Sigmoid colon (tissue), 7 donors: ENCODE results near the gene KASH5. TPM values are rescaled to one million over a fixed set of nuclear protein-coding genes. Genes with fewer than 3 reads are reported as not detected.

Experiments
- DNase-seq: peaks from one replicate; pipeline ENCODE4 v3.0.0-alpha.2; 2019
- H3K27ac ChIP-seq, 4 donors: fragments of 200-600 bp; sonication (generic); one replicate each; pipeline ENCODE4 v1.5.1; 2016 to 2019; ENCODE audit warnings: mild to moderate bottlenecking in 1 of 4
- H3K27me3 ChIP-seq, 3 donors: fragments of 200-600 bp; sonication (generic); one replicate each; pipeline ENCODE4 v1.5.1; 2019; ENCODE audit warnings: mild to moderate bottlenecking in 1 of 3
- H3K36me3 ChIP-seq, 4 donors: fragments of 200-600 bp; sonication (generic); one replicate each; pipeline ENCODE4 v1.5.1; 2016 to 2019
- H3K4me1 ChIP-seq, 4 donors: fragments of 200-600 bp; sonication (generic); one replicate each; pipeline ENCODE4 v1.5.1; 2017 to 2019
- H3K4me3 ChIP-seq, 4 donors: fragments of 200-600 bp; sonication (generic); one replicate each; pipeline ENCODE4 v1.5.1; 2017 to 2019; ENCODE audit warnings: mild to moderate bottlenecking in 2 of 4, moderate library complexity in 1 of 4
- H3K9me3 ChIP-seq, 4 donors: fragments of 200-600 bp in 3 of 4; sonication (generic) in 3 of 4; one replicate each; pipeline versions ENCODE4 v1.5.1 to v1.6.1; 2013 to 2019
- CTCF ChIP-seq, 4 experiments: fragments of 450-650 bp in 3 of 4; fragments of 200-600 bp in 1 of 4; IDR thresholded peaks; one replicate each; pipeline ENCODE4 v1.5.1; 2016 to 2019; ENCODE audit warnings: antibody characterized with exemption in 4 of 4, mild to moderate bottlenecking in 3 of 4, moderate library complexity in 2 of 4
- EP300 ChIP-seq, 4 donors: sonication (generic); formaldehyde crosslinking; IDR thresholded peaks; one replicate each; pipeline ENCODE4 v1.6.1; 2017; ENCODE audit warnings: antibody characterized with exemption in 4 of 4
- POLR2A ChIP-seq, 2 donors: fragments of 450-650 bp; IDR thresholded peaks; one replicate each; pipeline ENCODE4 v1.6.1; 2016; ENCODE audit warnings: antibody characterized with exemption in 2 of 2, mild to moderate bottlenecking in 2 of 2, moderate library complexity in 2 of 2
- POLR2AphosphoS5 ChIP-seq, 4 donors: sonication (generic); formaldehyde crosslinking; IDR thresholded peaks; one replicate each; pipeline ENCODE4 v1.6.1; 2017; ENCODE audit warnings: antibody characterized with exemption in 4 of 4
- whole genome bisulfite sequencing, 2 donors: extraction: QIAGEN DNeasy Blood & Tissue Kit; methylation state at CpG; one replicate each; pipeline ENCODE4 v1.1.7; 2013; 5-methylcytosine and 5-hydroxymethylcytosine counted together
- intact Hi-C: fragments of 100-400 bp; cut with DNase I; formaldehyde crosslinking; loops from one replicate; pipeline ENCODE4 v1.15.1; 2023
- polyA plus RNA-seq, 3 donors: library from polyadenylated mRNA; stranded (reverse); fragments of 200-250 nt; gene quantifications; one replicate each; pipeline ENCODE4 v1.2.3, GENCODE V29; 2013
- total RNA-seq, 4 donors: library from RNA; depleted of rRNA; stranded (reverse); fragments of >200 nt; gene quantifications; one replicate each; pipeline ENCODE4 v1.1.0, GENCODE V29; 2016
- donor health status: healthy with polysubstance abuse.
- donor health status: Bipolar disorder and iron deficiency.
- donor health status: healthy.

Gene KASH5
- total and polyA plus RNA-seq, 7 donors, result 0.04 TPM; not detected in 6

- TF ChIP-seq POLR2A (IDR thresholded peaks at IDR 0.05) (no peak), POLR2AphosphoS5 (IDR thresholded peaks at IDR 0.05) (no peak), EP300 (IDR thresholded peaks at IDR 0.05) (no peak), CTCF (IDR thresholded peaks at IDR 0.05) (no peak)
Measured at GRCh38 chr19:49447485-49448431, 59.7 kb downstream of the KASH5 start.

GRCh38 chr19:49448432-49448786 lies 60.4 kb downstream of the KASH5 start:
- H3K27ac ChIP-seq, result no peak overlapping the region
- peaks cover 0 to 19% (median 7%) of the 10 kb centered on the region in 4 donors for H3K36me3 ChIP-seq
- H3K4me1 ChIP-seq, result peaks cover 0 to 30% (median 8%) of the 10 kb centered on the region in 4 donors
- H3K9me3 ChIP-seq, result no peaks in the 10 kb centered on the region
- TF ChIP-seq CTCF (IDR thresholded peaks at IDR 0.05) (no peak), POLR2A (IDR thresholded peaks at IDR 0.05) (no peak), EP300 (IDR thresholded peaks at IDR 0.05) (no peak), POLR2AphosphoS5 (IDR thresholded peaks at IDR 0.05) (no peak)
- intact Hi-C loops, result no loop called here
- no peak for DNase-seq
- 93 to 94% methylated on average over 6 of the region's 6 CpGs for WGBS, 2 donors
- no peak overlapping the region for H3K4me3 ChIP-seq
- H3K27me3 ChIP-seq, result no peaks in the 10 kb centered on the region

More at GRCh38 chr19:49447485-49448431, 59.7 kb downstream of the KASH5 start:
- Histone ChIP-seq H3K27me3 (peaks cover 0 to 5% (median 3%) of the 10 kb centered on the region in 3 donors), H3K4me3 (no peak overlapping the region), H3K9me3 (no peaks in the 10 kb centered on the region), H3K36me3 (peaks cover 0 to 19% (median 7%) of the 10 kb centered on the region in 4 donors), H3K4me1 (peaks cover 0 to 36% (median 12%) of the 10 kb centered on the region in 4 donors), H3K27ac (peak overlapping the region in 1 of 4 donors; percentile 15)
- WGBS, 2 donors, result 79 to 83% methylated on average over 32 of the region's 32 CpGs
- DNase-seq, result peak; percentile 72
- intact Hi-C loops, result no loop called here

GRCh38 chr19:49450405-49450804 lies 62.4 kb downstream of the KASH5 start:
- TF ChIP-seq POLR2AphosphoS5 (IDR thresholded peaks at IDR 0.05) (no peak), POLR2A (IDR thresholded peaks at IDR 0.05) (no peak), EP300 (IDR thresholded peaks at IDR 0.05) (no peak), CTCF (IDR thresholded peaks at IDR 0.05) (no peak)
- Histone ChIP-seq H3K9me3 (no peaks in the 10 kb centered on the region), H3K27me3 (no peaks in the 10 kb centered on the region), H3K4me3 (peak overlapping the region in 1 of 4 donors; percentile 66), H3K27ac (peak overlapping the region in 2 of 4 donors; percentile 31 to 98), H3K4me1 (peaks cover 0 to 46% (median 17%) of the 10 kb centered on the region in 4 donors), H3K36me3 (peaks cover 0 to 19% (median 7%) of the 10 kb centered on the region in 4 donors)
- whole genome bisulfite sequencing, 2 donors, result 84 to 89% methylated on average over 7 of the region's 7 CpGs
- no peak for DNase-seq
- intact Hi-C loops, result loop anchor here (5.0 to 10.0 kb wide), 3 partner anchors 366 to 574 kb away; partner anchors contain the start of genes AKT1S1, SNRNP70, TBC1D17 and VRK3

GRCh38 chr19:49451430-49452181 lies 63.6 kb downstream of the KASH5 start, which contains the start of gene PIH1D1:
Gene PIH1D1 (minus strand): TSS chr19:49451814. CDS start chr19:49451574, 240 bp downstream.
- peaks cover 0 to 46% (median 17%) of the 10 kb centered on the region in 4 donors for H3K4me1 ChIP-seq
- H3K27me3 ChIP-seq, result no peaks in the 10 kb centered on the region
- H3K27ac ChIP-seq, result peak within 1 kb of the TSS; percentile 96 to 99 (median 97)
- WGBS, 2 donors, result 1% methylated on average over 42 of the region's 42 CpGs
- DNase-seq, result peak; percentile 99
- H3K36me3 ChIP-seq, result peaks cover 0 to 12% (median 7%) of the 10 kb centered on the region in 4 donors
- peak within 1 kb of the TSS; percentile 54 to 71 (median 60) for H3K4me3 ChIP-seq
- intact Hi-C loops, result loop anchor here (5.0 to 10.0 kb wide), 3 partner anchors 367 to 573 kb away; partner anchors contain the start of genes AKT1S1, SNRNP70, TBC1D17 and VRK3
- no peaks in the 10 kb centered on the region for H3K9me3 ChIP-seq
- TF ChIP-seq EP300 (IDR thresholded peaks at IDR 0.05) (peak in 1 of 4 donors; percentile 27), POLR2AphosphoS5 (IDR thresholded peaks at IDR 0.05) (peak; percentile 59 to 86 (median 84)), POLR2A (IDR thresholded peaks at IDR 0.05) (no peak), CTCF (IDR thresholded peaks at IDR 0.05) (no peak)
